Smooth muscle cell (in vitro differentiated cells): Measurements from ENCODE around the gene MYO18B. TPM values are rescaled to one million over a fixed set of nuclear protein-coding genes. Genes with fewer than 3 reads are reported as not detected.

ENCODE experiments used
- DNase-seq: peaks from one replicate; lab custom pipeline; 2025; ENCODE audit not compliant: unreplicated experiment; lab: John Stamatoyannopoulos, UW
- H2AFZ ChIP-seq: fragments of 200-600 bp; sonication (generic); 2 replicates; pipeline ENCODE4 v1.6.0; 2016; ENCODE audit warnings: antibody characterized with exemption, low read depth, mild to moderate bottlenecking
- H3F3A ChIP-seq: fragments of 200-600 bp; sonication (generic); 2 replicates; pipeline ENCODE4 v1.6.0; 2017; ENCODE audit warnings: antibody characterized with exemption, low read depth
- H3K27ac ChIP-seq: fragments of 200-600 bp; sonication (generic); 2 replicates; pipeline ENCODE4 v1.5.1; 2016; ENCODE audit warnings: low read depth, mild to moderate bottlenecking
- H3K27me3 ChIP-seq: fragments of 200-600 bp; sonication (generic); 2 replicates; pipeline ENCODE4 v1.6.1; 2016; ENCODE audit warnings: low read depth, mild to moderate bottlenecking
- H3K36me3 ChIP-seq: fragments of 200-600 bp; sonication (generic); 2 replicates; pipeline ENCODE4 v1.5.1; 2016; ENCODE audit warnings: low read depth
- H3K4me1 ChIP-seq: fragments of 200-600 bp; sonication (generic); 2 replicates; pipeline ENCODE4 v1.5.1; 2016; ENCODE audit warnings: low read depth
- H3K4me2 ChIP-seq: fragments of 200-600 bp; sonication (generic); 2 replicates; pipeline ENCODE4 v1.6.0; 2016; ENCODE audit warnings: mild to moderate bottlenecking
- H3K4me3 ChIP-seq: fragments of 200-600 bp; sonication (generic); 2 replicates; pipeline ENCODE4 v1.5.1; 2016; ENCODE audit warnings: mild to moderate bottlenecking
- H3K79me2 ChIP-seq: fragments of 200-600 bp; sonication (generic); 2 replicates; pipeline ENCODE4 v1.6.0; 2016; ENCODE audit warnings: low read depth, mild to moderate bottlenecking
- H3K9ac ChIP-seq: fragments of 200-600 bp; sonication (generic); 2 replicates; pipeline ENCODE4 v1.6.0; 2016; ENCODE audit warnings: low read depth
- H3K9me3 ChIP-seq: fragments of 200-600 bp; sonication (generic); replicated peaks from 2 replicates; pipeline ENCODE4 v1.5.1; 2016; ENCODE audit warnings: low read depth
- H4K20me1 ChIP-seq: fragments of 200-600 bp; sonication (generic); 2 replicates; pipeline ENCODE4 v1.6.0; 2016; ENCODE audit warnings: low read depth
- CTCF ChIP-seq: fragments of 200-600 bp; sonication (generic); IDR thresholded peaks from 2 replicates; pipeline ENCODE4 v1.5.1; 2017; ENCODE audit warnings: borderline replicate concordance, mild to moderate bottlenecking, antibody characterized with exemption; ENCODE audit not compliant: insufficient read depth, poor library complexity, severe bottlenecking
- WGBS: methylation state at CpG from one replicate; pipeline ENCODE4 v1.1.7; 2016; ENCODE audit warnings: low lambda C conversion rate; 5-methylcytosine and 5-hydroxymethylcytosine counted together
- polyA plus RNA-seq: library from polyadenylated mRNA; unstranded; fragments of >200 nt; fragmentation: Nextera tagmentation; extraction: Ambion mirVana; gene quantifications from 2 replicates; pipeline ENCODE4 v1.2.1, GENCODE V29; 2016
- small RNA-seq: library from RNA; depleted of rRNA; stranded (forward); fragments of <200 nt; gene quantifications from one replicate; pipeline ENCODE3, GENCODE V24; 2014
- total RNA-seq: library from RNA; depleted of rRNA; stranded (reverse); fragments of >200 nt; gene quantifications from 2 replicates; pipeline ENCODE4 v1.2.3, GENCODE V29; 2014

MYO18B gene
- total and polyA plus RNA-seq, 2 experiments from 2014 or later = 0.13 to 1.2 TPM

GRCh38 chr22:26079009-26079408, 337.0 kb downstream of the MYO18B start:
- no peaks in the 10 kb centered on the region for H3K36me3 ChIP-seq
- H3K79me2 ChIP-seq = no peaks in the 10 kb centered on the region
- H3K4me1 ChIP-seq = no peaks in the 10 kb centered on the region
- H3F3A ChIP-seq = no peaks in the 10 kb centered on the region
- TF ChIP-seq CTCF = no peak
- H3K4me2 ChIP-seq = no peak overlapping the region
- peaks cover 10% of the 10 kb centered on the region for H3K27me3 ChIP-seq
- H3K9ac ChIP-seq = no peak overlapping the region
- no peak overlapping the region for H3K4me3 ChIP-seq
- no peaks in the 10 kb centered on the region for H4K20me1 ChIP-seq
- no peaks in the 10 kb centered on the region for H3K9me3 ChIP-seq
- no peak overlapping the region for H2AFZ ChIP-seq
- H3K27ac ChIP-seq = no peak overlapping the region
- 78% methylated on average over 4 of the region's 4 CpGs for WGBS
- DNase-seq = no peak

Small RNAs within 50 kb of the gene (small RNA-seq; reads per million reads assigned to genes)
- not detected for gene RN7SKP169
- 0.21 reads per million for gene RNA5SP494
- gene Z98949.2 = not detected

Other genes starting within 250 kb of the MYO18B start
- 4.6 and 4.7 TPM in 2 replicates for gene GRK3, start 177.5 kb upstream of the MYO18B start, total RNA-seq
- gene GRK3, start 177.5 kb upstream of the MYO18B start, polyA plus RNA-seq = 1.0 and 2.2 TPM in 2 replicates